Amniotic epithelial cell (primary cell): ENCODE measurements around the gene VEZF1.

ENCODE experiments used
- DNase-seq: peaks from one replicate; pipeline ENCODE4 v3.0.0-alpha.2; 2010; ENCODE audit warnings: low read depth

The VEZF1 gene, protein sequence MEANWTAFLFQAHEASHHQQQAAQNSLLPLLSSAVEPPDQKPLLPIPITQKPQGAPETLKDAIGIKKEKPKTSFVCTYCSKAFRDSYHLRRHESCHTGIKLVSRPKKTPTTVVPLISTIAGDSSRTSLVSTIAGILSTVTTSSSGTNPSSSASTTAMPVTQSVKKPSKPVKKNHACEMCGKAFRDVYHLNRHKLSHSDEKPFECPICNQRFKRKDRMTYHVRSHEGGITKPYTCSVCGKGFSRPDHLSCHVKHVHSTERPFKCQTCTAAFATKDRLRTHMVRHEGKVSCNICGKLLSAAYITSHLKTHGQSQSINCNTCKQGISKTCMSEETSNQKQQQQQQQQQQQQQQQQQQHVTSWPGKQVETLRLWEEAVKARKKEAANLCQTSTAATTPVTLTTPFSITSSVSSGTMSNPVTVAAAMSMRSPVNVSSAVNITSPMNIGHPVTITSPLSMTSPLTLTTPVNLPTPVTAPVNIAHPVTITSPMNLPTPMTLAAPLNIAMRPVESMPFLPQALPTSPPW

DNA sequence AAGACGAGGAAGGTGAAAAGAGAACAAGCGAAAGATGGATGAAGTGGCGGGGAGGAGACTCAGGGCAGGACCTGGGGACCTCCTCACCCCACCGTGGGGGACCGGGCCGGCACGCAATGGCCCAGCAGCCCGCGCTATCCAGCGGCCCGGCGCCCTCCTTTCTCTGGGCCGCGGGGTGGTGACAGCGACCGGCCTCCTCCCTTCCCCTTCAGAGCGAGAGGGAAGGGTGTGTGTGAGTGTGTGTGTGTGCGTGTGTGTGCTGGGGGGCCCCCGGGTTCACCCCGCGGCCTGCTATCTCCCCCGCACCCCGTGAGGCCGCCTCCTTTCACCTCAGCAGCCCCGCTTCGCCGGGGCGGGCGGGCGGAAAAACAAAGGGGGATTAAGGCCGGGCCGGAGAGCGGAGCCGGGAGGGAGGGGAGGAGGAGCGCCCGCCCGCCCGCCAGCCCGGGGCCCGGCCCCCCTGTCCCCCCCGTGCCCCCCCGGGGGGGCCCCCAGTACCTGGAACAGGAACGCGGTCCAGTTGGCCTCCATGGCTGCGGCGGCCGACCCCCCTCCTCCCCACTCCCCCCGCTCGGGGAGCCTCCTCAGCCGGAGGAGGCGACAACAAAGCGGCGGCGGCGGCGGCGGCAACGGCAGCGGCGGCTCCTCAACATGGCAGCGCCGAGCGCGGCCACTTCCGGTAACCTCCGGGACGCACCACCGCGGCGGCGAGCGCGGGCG, at the start of gene VEZF1:
TSS of gene VEZF1 (minus strand) at position 674 of the 720 bp plus-strand sequence. CDS start at position 531, 143 bp downstream.
- DNase-seq, result peak; percentile 62

DNA sequence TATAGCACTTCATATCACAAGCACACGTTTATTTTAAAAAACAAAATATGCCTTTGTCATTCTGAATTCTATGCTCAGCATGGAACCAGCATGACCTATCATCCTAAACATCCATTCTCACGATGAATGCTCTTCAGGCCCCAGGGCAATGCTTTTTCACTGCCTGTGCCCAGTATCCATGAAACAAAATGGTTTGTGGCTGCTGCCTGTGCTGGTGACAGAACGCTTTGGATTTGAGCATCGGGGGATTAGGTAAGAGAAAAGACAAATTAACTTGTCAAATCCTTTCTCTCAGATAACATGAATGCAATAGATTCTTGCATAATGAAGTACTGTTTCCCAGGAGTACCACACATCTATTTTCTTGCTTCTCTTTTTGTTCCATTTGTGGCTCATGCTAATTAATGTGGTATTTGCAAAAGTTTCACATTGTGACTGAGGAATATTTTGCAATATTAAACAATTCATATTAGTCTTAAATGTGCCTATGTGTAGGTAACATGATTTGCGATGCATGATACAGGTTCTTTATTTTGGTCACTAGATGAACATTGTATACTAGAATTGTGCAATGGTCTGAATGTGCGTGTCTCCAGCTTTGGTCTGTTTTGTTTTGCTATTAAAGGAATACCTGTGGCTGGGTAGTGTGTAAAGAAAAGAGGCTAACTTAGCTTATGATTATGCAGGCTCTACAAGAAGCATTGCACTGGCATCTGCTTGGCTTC, 44.8 kb upstream of the VEZF1 start:
- DNase-seq, result peak; percentile 11

- DNase-seq, result no peak
Observed at GRCh38 chr17:58028578-58028977, 40.5 kb upstream of the VEZF1 start.

GRCh38 chr17:58020401-58020800, 32.3 kb upstream of the VEZF1 start:
- no peak for DNase-seq

- DNase-seq, result no peak
Observed at GRCh38 chr17:58019521-58019920, 31.5 kb upstream of the VEZF1 start.

DNA sequence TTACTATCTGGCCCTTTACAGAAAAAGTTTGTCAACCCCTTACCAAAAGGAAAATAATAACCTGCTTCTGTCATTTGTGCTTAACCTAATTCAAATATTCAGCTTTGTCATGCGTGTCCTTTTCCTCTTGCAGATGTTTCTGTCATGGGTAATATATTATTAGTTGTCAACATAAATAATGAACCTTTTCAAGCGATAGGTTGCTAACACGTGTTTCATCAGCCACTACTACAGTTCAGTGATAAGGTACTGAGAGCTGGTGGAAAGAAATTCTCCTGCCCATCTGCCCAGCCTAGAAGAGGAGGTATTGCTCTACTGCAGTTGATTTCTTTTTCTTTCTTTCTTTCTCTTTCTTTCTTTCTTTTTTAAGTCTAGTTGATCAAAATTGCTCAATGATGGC, 31.0 kb upstream of the VEZF1 start:
- no peak for DNase-seq

- no peak for DNase-seq
Observed at GRCh38 chr17:58010067-58010799, 22.2 kb upstream of the VEZF1 start.

DNA sequence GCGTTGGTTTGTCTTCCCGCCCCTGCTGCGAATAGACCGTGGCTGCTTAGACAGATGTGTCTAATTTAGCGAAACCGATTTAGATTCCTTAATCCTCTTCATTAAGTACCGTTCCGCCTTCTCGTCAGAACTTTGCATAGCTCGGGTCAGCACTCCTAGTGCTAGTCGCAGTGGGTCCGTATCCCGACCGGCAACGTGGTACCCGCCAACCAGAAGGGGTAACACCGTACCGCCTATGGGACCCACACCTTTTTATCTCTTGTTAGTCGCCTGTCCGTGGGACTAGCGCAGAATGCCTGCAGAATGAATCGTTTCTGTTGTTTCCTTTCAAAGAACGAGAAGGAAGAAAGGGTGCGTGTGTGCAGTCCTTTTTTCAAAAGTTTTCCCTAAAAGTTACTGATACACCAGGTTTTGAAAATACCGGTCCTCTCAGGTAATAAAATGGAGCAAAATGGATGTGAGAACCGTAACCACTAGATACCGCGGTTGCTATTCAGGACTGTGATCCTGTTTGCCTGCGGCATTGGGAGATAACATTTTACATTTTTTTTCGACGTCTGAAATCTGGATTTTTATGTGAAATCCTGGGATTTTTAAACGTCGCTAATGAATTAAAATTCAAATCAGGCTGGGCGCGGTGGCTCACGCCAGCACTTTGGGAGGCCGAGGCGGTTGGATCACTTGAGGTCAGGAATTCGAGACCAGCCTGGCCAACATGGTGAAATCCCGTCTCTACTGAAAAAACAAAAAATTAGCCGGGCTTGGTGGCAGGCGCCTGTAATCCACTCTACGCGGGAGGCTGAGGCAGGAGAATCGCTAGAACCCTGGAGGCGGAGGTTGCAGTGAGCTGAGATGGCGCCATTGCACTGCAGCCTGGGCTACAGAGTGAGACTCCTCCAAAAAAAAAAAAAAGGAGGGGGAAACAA, 20.0 kb upstream of the VEZF1 start:
- no peak for DNase-seq

DNA sequence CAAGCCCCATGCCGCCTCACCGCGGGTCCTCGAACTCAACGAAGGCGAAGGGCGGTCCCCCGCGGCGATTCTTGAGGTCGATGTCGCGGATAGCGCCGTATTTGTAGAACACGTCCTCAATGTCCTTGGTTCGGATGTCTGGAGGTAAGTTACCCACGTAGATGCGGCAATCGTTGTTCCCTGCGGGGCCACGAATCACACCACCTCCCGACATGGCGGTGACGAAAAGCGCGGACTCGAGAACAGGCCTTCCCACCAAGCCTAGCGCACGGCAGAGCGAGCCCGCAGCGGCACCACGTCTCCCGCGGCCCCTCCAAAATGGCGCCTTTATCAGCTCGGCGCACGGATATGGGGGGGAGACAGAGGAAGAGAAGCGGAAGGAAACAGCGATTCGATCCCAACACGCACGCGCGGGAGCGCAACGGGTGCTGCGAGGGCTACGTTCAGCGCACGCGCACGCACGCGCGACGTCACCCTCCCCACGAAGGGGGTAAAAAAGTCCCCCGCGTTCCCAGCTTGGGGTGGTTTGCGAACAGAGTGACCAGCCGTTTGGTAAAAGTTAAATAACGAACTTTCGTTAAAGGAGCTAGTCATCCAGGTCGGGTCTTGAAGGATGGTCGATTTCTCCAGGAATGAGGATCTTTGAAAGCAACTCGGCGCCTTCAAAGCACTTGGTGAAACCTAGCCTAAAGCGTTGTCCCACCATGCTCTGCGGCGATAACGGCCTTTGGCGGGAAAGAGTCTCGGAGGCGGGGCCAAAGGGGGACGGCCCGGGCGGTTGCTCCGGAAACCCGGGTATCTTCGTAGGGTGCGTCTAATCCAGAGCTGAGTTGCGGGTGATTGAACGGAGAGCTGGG, 19.1 kb upstream of the VEZF1 start, which contains the start of gene SRSF1:
TSS of gene SRSF1 (minus strand) at position 323 of the 857 bp plus-strand sequence. CDS start at position 214, 109 bp downstream.
- DNase-seq, result peak; percentile 97

DNA sequence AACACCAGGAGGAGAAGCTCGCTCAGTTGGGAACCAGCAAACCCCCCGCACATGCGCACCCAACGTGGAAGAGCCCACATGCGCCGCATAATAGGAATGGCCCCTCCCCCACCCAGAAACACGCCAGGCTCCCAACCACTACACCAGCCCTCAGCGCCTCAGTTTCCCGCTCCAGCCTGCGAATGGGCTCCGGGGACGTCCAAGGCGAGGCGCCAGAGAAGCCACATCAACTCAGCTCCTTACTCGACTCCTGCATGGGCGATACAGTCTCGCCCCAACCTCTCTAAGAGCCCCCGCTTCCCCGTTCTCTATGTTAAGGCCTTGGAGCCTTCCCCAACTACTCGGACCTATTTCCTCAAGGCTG, 18.5 kb upstream of the VEZF1 start:
- peak; percentile 76 for DNase-seq

- DNase-seq, result no peak
Observed at GRCh38 chr17:58005728-58006559, 17.9 kb upstream of the VEZF1 start.

- DNase-seq, result no peak
Observed at GRCh38 chr17:58005031-58005727, 17.1 kb upstream of the VEZF1 start.

DNA sequence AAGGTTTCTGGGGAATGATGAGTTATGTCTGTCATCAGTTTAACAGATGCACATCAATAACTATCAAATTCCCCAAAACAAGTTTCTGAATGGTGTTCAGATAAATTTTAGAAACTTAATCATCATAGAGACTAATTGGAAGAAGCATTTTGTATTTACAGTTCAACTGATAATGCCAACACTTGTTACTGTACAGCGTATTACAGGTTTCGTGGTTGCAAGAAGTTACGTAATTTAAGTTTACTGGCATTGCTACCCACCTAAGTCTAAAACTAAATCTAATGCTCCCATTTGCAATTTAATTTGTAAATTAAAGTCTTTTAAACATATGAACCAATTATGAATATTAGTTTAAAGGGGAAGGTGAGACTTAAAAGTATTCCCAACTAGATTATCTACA, 16.0 kb upstream of the VEZF1 start:
- no peak for DNase-seq

DNA sequence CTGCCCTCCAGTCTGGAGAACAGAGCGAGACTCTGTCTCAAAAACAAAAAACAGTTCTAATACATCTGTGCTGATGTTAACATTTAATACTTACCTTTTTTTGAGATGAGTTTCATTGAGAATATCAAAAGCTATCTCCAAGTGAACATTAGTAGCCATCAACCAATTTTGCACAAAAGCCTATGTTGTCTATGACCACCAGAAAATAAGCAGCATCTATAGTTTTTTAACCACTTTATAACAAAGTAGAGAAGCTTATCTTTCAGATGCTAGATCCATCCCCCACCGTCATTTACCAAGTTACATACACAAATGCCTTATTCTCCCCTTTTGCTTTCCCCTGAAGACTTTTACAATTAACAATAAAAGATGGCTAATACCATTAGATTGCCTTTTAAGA, 14.9 kb upstream of the VEZF1 start:
- DNase-seq, result no peak

DNA sequence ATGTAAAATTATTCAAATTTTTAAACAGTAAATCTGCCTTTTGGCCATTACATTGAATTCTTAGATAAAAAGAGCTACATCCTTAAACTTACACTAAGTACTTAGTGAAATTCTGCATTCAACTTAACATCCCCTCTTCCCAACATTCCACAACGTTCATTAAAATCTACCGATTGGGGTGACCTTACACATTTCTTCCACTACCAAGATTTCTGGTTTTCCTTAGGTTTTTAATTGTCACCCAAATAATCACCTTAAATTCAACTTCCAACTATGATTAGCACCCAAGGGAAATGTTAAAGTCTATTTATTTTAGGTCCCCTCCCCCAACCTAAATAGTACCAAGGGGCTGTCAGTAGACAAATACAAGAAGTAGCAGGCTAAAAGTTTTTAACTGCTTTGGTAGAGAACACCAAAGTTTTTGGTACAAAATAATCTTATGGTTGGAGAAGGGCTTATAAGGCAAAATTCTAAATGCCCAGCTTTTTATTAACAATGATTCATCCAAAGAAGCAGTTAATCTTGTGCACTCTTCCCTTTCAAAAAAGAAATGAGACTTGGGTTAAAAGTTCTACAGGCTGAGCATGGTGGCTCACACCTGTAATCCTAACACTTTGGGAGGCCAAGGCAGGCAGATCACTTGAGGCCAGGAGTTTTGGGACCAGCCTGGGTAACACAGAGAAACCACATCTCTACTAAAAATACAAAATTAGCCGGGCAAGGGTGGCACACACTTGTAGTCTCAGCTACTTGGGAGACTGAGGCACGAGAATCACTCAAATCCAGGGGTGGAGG, 14.3 kb upstream of the VEZF1 start:
- DNase-seq, result no peak

DNA sequence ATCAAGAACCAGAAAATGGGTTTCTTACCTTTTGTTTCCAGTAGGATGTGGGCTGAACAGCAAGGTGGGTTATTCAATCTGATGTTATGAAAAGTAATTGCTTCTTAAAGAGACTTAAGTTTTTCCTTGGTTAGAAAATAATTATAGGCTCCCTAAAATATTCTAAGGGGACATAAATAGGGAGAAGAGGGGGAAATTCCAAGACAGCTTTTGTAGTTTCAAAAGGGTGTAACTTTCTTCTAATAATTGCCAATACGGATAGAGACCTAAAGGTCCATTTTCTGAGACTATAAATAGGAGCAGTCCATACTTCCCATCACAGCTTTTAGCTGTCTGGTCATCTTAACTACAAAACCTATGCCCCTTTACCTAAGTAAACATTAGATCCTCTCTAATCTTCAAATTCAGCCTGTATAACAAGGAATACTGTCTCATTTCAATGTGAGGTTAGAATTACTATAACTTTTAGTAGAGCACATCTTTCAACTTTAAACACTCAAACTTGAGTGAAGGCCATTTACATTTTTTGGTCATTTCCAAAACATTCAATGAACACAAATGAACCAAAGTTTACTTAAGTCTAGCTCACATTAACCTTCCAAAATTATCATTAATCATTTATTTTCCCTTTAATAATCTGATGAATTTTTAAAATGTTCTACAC, 13.5 kb upstream of the VEZF1 start:
- no peak for DNase-seq
